Measurements from ENCODE around the gene RFLNA.

GRCh38 chr12:124264879-124265278 lies 30.0 kb upstream of the RFLNA start:
- no peak for TF ChIP-seq EZH2 (IDR thresholded peaks at IDR 0.05; ENCODE audit: insufficient read depth, poor library complexity, severe bottlenecking)
- no peak for TF ChIP-seq EZH2phosphoT487 (IDR thresholded peaks at IDR 0.05; ENCODE audit: insufficient read depth, low read depth)
